ENCODE results near the gene NCOR1. TPM values are rescaled to one million over a fixed set of nuclear protein-coding genes. Genes with fewer than 3 reads are reported as not detected.
"Not testable (repeated sequence)": the region's sequence is repeated elsewhere in the genome, so short reads cannot be mapped to it uniquely, and the experiment has no call there.

Gene NCOR1
- total RNA-seq, 1 donor from 2014 or later: 108 TPM

DNA sequence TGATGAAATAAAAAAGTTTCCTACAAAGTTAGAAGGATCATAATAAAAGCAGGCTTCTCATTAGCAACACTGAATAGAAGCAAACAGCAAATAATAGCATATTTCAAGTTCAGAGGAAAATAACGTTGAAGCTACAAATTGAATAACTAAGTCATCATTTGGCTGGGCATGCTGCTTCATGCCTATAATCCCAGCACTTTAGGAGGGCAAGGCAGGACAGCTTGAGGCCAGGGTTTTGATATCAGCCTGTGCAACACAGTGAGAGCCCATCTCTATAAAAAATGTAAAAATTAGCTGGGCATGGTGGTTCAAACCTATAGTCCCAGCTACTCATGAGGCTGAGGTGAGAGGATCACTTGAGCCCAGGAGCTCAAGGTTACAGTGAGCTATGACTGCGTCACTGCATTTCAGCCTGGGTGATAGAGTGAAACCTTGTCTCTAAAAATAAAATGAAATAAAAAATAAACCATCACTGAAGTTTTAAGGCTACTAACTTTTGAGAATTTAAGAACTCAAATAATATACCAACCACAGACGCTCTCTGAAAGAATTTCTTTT lies 25.5 kb downstream of the NCOR1 start:
- TF ChIP-seq, protein P1, sequence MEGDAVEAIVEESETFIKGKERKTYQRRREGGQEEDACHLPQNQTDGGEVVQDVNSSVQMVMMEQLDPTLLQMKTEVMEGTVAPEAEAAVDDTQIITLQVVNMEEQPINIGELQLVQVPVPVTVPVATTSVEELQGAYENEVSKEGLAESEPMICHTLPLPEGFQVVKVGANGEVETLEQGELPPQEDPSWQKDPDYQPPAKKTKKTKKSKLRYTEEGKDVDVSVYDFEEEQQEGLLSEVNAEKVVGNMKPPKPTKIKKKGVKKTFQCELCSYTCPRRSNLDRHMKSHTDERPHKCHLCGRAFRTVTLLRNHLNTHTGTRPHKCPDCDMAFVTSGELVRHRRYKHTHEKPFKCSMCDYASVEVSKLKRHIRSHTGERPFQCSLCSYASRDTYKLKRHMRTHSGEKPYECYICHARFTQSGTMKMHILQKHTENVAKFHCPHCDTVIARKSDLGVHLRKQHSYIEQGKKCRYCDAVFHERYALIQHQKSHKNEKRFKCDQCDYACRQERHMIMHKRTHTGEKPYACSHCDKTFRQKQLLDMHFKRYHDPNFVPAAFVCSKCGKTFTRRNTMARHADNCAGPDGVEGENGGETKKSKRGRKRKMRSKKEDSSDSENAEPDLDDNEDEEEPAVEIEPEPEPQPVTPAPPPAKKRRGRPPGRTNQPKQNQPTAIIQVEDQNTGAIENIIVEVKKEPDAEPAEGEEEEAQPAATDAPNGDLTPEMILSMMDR (IDR thresholded peaks at IDR 0.05): no peak
- H3K4me3 Mint-ChIP-seq (ENCODE audit: unreplicated experiment): no peak overlapping the region
- peaks cover 23% of the 10 kb centered on the region for H3K4me1 Mint-ChIP-seq (ENCODE audit: low read depth)
- no peak for DNase-seq (ENCODE audit: low spot score)
- H3K9me3 Mint-ChIP-seq (ENCODE audit: low read depth): peaks cover under 1% of the 10 kb centered on the region
- peaks cover 29% of the 10 kb centered on the region for H3K36me3 Mint-ChIP-seq (ENCODE audit: low read depth)
- no peaks in the 10 kb centered on the region for H3K27me3 Mint-ChIP-seq (ENCODE audit: low read depth)
- no peak overlapping the region for H3K27ac Mint-ChIP-seq (ENCODE audit: unreplicated experiment)

DNA sequence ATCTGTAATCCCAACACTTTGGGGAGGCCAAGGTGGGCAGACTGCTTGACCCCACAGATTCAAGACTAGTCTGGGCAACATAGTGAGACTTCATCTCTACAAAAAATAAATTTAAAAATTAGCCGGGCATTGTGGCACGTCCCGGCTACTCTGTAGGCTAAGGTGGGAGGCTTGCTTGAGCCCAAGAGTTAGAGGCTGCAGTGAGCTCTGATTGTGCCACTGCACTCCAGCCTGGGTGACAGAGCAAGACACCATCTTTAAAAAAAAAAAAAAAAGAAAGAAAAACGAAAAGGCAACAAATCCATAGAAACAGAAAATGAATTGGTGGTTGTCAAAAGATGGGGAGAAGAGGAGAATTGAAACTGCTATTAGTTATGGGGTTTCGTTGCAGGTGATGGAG lies 27.7 kb downstream of the NCOR1 start:
- TF ChIP-seq, protein P1 (IDR thresholded peaks at IDR 0.05): no peak
- no peak for DNase-seq (ENCODE audit: low spot score)
- Mint-ChIP-seq H3K9me3 (ENCODE audit: low read depth) (peaks cover 4% of the 10 kb centered on the region), H3K4me1 (ENCODE audit: low read depth) (peaks cover 23% of the 10 kb centered on the region), H3K36me3 (ENCODE audit: low read depth) (peaks cover 24% of the 10 kb centered on the region), H3K27me3 (ENCODE audit: low read depth) (no peaks in the 10 kb centered on the region), H3K4me3 (ENCODE audit: unreplicated experiment) (no peak overlapping the region), H3K27ac (ENCODE audit: unreplicated experiment) (no peak overlapping the region)

DNA sequence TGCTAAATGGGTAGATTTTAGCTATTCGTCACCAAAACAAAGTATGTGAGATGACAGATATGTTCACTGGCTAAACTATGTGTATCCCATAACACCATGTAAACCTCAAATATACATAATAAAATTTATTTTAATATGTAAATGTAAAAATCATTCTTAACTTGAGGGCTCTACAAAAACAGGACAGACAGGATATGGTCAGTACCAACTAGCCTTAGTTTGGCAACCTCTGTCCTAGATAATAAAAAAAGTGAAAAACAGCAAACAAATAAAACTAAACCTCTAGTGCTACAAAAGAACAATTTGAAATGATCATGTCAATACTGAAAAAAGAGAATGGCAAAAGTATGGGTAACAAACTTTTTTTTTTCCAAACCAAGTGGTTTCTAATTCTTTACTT lies 33.8 kb downstream of the NCOR1 start:
- peaks cover 2% of the 10 kb centered on the region for H3K4me1 Mint-ChIP-seq (ENCODE audit: low read depth)
- H3K4me3 Mint-ChIP-seq (ENCODE audit: unreplicated experiment): no peak overlapping the region
- peaks cover 7% of the 10 kb centered on the region for H3K9me3 Mint-ChIP-seq (ENCODE audit: low read depth)
- no peak overlapping the region for H3K27ac Mint-ChIP-seq (ENCODE audit: unreplicated experiment)
- TF ChIP-seq, protein P1 (IDR thresholded peaks at IDR 0.05): no peak
- H3K27me3 Mint-ChIP-seq (ENCODE audit: low read depth): no peaks in the 10 kb centered on the region
- peaks cover 16% of the 10 kb centered on the region for H3K36me3 Mint-ChIP-seq (ENCODE audit: low read depth)
- no peak for DNase-seq (ENCODE audit: low spot score)

DNA sequence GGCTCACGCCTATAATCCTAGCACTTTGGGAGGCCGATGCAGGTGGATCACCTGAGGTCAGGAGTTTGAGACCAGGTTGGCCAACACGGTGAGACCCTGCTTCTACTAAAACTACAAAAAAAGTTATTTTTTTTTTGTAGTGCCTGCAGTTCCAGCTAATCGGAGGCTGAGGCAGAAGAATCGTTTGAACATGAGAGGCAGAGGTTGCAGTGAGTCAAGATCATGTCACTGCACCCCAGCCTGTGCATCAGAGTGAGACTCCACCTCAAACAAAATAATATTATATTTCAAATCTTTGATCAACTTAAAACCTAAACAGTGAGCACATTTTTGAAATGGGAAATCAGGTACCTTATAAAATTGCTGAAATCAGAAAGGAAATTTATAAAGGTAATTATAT lies 36.5 kb downstream of the NCOR1 start:
- H3K4me3 Mint-ChIP-seq (ENCODE audit: unreplicated experiment): no peak overlapping the region
- H3K36me3 Mint-ChIP-seq (ENCODE audit: low read depth): peaks cover 2% of the 10 kb centered on the region
- TF ChIP-seq, protein P1 (IDR thresholded peaks at IDR 0.05): no peak
- no peak overlapping the region for H3K27ac Mint-ChIP-seq (ENCODE audit: unreplicated experiment)
- peaks cover 4% of the 10 kb centered on the region for H3K9me3 Mint-ChIP-seq (ENCODE audit: low read depth)
- H3K4me1 Mint-ChIP-seq (ENCODE audit: low read depth): peaks cover 3% of the 10 kb centered on the region
- no peak for DNase-seq (ENCODE audit: low spot score)
- no peaks in the 10 kb centered on the region for H3K27me3 Mint-ChIP-seq (ENCODE audit: low read depth)

DNA sequence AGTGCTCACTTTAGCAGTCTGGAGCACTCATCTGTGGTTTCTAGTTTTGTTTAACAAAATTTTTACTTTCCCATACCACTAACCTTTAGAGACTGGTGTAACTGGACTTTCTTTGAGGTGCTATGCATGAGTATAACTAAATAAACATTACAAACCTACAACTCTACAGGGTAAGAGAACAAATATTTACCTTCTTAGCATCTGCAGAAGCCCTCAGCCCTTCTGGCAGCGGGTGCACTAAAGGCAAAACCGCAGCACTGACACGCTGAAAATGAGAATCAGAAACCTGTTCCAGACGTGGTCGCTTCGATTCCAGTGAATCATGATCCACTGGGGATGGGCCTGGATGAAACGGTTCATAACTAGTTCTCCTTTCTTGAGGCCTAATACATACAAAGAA lies 43.7 kb downstream of the NCOR1 start:
- TF ChIP-seq, protein P1 (IDR thresholded peaks at IDR 0.05): no peak
- Mint-ChIP-seq H3K9me3 (ENCODE audit: low read depth) (no peaks in the 10 kb centered on the region), H3K36me3 (ENCODE audit: low read depth) (peaks cover 7% of the 10 kb centered on the region), H3K4me1 (ENCODE audit: low read depth) (peaks cover 10% of the 10 kb centered on the region), H3K27me3 (ENCODE audit: low read depth) (no peaks in the 10 kb centered on the region), H3K4me3 (ENCODE audit: unreplicated experiment) (peak overlapping the region; percentile 12), H3K27ac (ENCODE audit: unreplicated experiment) (peak overlapping the region; percentile 63)
- no peak for DNase-seq (ENCODE audit: low spot score)

DNA sequence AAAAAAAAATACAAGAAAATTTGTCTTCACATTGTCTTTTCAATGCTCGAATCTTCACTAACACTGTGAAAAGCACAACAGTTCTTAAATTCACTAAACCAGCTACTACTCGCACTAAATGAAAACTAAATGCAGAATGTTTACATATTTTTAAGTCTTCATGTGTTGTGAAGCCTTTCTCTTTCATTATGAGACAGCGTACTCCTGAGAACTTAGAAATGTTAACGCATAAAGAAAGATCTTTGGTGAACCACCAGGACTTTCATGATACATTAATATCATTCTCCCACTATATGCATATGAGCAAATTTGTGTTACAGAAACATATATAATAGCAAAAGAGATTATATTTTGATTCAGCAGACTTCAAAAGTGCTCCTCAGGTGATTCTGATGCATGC lies 48.6 kb downstream of the NCOR1 start:
- not testable (repeated sequence) for H3K27ac Mint-ChIP-seq (ENCODE audit: unreplicated experiment); H3K9me3 Mint-ChIP-seq (ENCODE audit: low read depth); H3K27me3 Mint-ChIP-seq (ENCODE audit: low read depth); H3K4me3 Mint-ChIP-seq (ENCODE audit: unreplicated experiment); DNase-seq (ENCODE audit: low spot score)
- H3K36me3 Mint-ChIP-seq (ENCODE audit: low read depth): peaks cover 14% of the 10 kb centered on the region
- H3K4me1 Mint-ChIP-seq (ENCODE audit: low read depth): peaks cover 14% of the 10 kb centered on the region

Measured in chondrocyte (in vitro differentiated cells).